ENCODE data around the gene KDM4B.
A peak's percentile ranks its signal among the peaks of the same experiment; 100 is the strongest.

Gene KDM4B

DNA sequence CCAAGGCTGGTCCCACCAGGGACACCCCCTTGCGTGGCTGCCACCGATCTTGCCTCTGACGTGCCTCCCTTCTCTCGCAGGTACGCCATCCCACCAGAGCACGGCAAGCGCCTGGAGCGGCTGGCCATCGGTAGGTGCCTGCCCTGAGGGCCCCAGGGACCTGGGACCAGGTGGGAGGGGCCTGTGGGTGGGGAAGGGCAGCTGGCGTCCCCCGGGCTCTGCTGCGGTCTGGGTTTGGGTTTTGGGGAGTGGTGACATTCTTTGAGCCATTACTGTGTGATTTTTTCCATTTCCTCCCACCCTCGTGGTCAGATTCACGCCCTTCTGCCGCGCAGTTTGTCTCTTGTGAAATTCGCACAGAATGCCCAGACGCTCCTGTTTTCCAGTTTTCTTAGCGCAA lies 102.0 kb downstream of the KDM4B start:
- DNase-seq (ENCODE audit: low read depth in 2 of 2) = no peak

- no peak for DNase-seq (ENCODE audit: low read depth in 2 of 2)
Measured at GRCh38 chr19:5071579-5071978, 102.7 kb downstream of the KDM4B start.

DNA sequence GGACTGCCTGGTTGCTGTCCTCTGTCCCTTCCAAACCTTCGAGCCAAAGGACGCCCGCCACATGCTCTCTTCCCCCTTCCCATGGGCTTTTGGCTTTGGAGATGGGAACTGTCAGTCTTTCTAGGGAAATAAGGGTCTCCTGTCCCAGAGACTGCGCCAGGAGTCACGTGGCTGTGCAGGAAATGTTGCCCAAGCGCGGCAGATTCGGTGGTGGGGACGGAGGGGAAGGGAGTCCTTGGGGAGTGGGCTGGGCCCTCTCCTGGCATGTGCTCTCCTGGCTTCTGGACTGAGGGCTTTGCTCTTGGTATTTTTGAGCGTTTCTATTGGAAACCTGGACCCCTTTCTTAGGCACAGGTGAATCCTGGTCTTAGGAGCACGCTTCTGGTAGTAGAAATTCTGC lies 103.2 kb downstream of the KDM4B start:
- DNase-seq (ENCODE audit: low read depth in 2 of 2) = no peak

- no peak for DNase-seq (ENCODE audit: low read depth in 2 of 2)
Measured at GRCh38 chr19:5073153-5073844, 104.4 kb downstream of the KDM4B start.

GRCh38 chr19:5074407-5074806 lies 105.5 kb downstream of the KDM4B start:
- no peak for DNase-seq (ENCODE audit: low read depth in 2 of 2)

DNA sequence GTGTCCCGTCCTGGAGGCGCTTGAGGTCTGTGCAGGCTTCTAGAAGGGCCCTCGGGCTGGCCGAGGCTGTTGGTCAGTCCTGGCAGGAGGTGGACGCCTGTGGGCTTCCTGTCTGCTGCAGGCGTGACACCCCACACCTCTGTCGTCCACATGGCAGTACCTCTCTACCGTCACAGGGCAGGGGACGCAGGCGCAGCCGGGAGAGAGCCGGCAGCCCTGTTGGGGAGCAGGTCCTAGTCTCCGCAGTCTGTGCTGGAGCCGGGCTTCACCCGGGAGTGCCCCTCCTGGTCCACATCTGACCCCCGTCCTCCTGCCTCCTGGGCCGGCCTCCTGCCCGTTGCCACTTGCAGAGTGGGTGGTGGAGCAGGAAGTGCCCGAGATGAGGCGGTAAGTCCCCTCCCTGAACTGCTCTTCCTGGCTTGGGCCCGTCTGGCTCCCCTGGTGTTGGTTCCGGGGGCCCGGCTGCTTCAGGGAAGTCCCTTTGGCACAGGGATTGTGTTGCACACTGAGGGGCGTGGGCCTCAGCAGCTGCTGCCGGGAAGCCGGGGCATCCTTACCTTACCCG lies 106.0 kb downstream of the KDM4B start:
- no peak for DNase-seq (ENCODE audit: low read depth in 2 of 2)

- DNase-seq (ENCODE audit: low read depth in 2 of 2) = peak in 1 of 2 donors; percentile 4
Measured at GRCh38 chr19:5075597-5075996, 106.7 kb downstream of the KDM4B start.

DNA sequence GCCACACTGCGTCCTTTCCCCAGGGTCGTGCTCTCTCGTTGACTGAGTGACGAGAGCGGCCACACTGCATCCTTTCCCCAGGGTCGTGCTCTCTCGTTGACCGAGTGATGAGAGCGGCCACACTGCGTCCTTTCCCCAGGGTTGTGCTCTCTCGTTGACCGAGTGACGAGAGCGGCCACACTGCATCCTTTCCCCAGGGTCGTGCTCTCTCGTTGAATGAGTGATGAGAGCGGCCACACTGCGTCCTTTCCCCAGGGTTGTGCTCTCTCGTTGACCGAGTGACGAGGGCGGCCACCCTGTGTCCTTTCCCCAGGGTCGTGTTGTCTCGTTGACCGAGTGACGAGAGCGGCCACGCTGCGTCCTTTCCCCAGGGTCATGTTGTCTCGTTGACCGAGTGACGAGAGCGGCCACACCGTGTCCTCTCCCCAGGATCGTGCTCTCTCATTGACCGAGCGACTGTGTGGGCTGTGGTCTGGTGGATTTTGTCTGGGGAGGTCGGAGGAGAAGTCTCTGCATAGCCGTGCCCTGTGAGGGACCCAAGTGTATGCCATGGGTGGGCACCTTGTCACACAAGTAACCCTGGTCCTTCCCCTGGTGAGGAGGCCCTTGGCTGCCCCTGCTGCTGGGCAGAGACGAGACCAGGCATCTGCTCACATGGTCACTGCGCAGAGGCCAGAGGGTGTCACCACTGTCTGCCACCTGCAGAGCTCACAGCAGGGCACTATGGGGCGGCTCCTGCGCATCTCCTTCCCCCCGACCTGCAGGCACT lies 107.7 kb downstream of the KDM4B start:
- no peak for DNase-seq (ENCODE audit: low read depth in 2 of 2)

- DNase-seq (ENCODE audit: low read depth in 2 of 2) = no peak
Measured at GRCh38 chr19:5077209-5077515, 108.2 kb downstream of the KDM4B start.

GRCh38 chr19:5078182-5078581 lies 109.3 kb downstream of the KDM4B start:
- no peak for DNase-seq (ENCODE audit: low read depth in 2 of 2)

DNA sequence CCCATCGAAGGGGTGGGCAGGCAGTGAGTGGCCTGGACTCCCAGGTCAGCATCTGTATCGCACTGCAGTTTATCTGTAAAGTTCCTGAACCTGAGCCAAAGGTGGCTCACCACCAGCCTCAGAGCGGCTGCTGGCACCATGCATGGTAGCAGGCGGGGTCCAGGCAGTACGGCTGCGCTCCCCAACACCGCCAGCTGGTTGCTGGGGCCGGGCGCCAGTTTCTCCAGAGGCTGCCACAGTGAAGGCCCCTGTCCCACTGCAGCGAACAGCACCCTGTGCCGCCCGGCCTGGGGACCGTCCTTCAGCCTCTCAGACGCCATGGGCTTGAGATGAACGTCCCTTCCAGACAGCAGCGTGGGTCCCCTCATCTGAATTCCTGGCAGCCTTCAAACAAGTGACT lies 109.8 kb downstream of the KDM4B start:
- DNase-seq (ENCODE audit: low read depth in 2 of 2) = no peak

DNA sequence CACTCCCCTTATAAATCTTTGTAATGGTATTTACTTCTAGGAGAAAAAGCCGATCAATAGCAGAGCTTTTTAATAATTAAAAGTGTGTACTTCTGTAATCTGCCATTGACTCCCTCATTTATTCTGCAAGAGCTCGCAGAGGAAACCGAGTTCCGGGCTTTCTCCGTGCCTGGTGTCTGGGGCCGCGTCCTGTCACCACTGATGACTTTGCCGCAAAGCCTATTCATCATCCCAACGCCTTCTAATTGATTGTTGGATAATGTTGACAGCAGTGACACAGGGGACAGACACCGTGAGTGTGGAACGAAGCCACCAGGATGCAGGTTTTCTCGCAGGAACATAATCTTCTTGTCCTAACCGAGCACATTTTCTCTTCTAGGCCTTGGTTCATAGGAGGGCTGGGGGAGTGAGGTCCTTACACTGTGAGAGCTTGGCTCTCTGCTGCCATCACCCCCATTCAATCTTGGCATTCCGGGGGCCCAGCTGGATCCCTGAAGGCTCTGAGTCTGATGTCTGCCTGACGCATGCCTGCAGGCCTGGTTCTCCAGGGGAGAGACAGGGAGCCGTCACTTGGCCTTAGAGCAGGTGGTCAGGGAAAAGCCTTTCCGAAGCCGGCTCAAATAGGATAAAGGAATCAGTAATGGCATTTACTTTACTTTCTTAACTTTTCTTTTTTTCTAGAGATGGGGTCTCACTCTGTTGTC lies 110.3 kb downstream of the KDM4B start:
- no peak for DNase-seq (ENCODE audit: low read depth in 2 of 2)

DNA sequence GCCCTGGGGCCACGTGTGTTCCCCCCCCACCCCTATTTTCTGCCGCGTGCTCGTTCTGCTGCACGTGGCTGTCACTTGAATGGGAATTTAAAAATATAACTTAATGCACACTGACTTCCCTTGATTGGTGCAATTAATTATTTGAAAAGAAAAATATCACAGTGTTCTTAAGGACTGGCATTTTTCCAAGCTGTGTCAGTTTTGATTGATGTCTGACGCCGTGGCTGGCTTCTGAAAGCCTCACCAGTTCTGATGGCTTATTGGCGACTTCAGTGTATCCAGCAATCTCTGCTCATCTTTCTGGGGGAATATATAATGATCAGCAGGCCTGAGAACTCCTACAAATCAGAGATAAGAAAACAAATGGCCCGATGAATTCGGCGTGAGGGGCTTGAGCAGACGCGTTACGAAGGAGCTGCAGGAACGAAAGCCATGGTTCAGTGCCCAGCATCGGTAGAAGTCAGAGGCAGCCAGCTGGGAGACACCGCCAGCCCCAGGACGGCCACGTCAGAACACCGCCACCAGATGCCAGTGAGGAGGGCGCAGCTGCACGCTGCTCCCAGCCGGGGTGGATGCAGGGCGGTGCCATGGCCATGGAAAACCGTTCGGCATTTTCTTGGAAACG lies 111.2 kb downstream of the KDM4B start:
- DNase-seq (ENCODE audit: low read depth in 2 of 2) = no peak

DNA sequence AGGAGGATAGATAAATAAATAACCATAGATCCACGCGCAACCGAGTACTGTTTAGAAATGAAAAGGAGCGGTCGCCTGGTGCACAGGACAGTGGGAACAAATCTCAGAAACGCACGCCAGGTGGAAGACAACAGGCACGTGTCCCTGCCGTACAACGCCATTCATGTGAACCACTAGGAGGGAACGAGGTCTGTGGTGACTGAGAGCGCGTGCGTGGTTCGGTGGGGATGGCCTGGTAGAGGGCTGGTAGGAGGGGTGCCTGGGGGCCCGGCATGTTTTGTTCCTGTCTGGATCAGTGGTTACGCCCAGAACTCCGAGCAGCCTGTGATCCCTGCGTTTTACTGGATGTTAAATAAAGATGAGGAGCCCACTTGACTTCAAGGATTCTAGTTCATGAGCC lies 111.9 kb downstream of the KDM4B start:
- no peak for DNase-seq (ENCODE audit: low read depth in 2 of 2)

DNA sequence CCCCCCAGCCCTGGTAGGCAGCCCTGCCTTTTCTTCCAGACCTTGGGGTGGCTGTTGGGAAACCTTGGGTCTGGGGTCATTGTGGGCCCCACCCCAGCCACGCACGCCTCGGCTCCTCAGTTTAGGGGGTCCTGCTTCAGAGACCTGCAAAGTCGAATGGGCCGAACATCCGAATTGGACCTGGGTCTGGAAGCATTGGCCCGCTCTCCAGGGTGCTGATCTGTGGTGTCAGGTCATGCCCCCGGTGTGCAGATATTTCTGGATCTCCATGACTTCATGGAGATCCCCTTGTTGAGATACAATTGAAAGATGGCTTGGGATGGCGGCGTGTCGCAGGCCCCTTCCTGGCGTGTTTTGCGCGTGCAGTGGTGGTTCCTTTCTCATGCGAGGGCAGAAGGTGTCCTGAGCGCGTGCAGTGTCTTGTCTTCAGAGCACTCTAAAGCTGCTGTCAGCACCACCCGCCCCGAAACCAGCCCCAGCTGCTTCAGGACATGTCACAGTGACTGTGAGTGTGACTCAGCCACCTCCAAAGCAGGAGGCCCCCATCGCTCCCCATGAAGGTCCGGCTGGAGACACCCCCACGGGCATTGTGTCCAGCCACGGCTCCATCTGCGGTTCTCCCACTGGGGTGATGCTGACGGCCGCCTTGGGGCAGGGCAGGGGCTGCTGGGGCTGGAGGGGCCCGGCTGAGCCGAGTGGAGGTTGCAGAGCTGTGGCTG lies 112.7 kb downstream of the KDM4B start:
- no peak for DNase-seq (ENCODE audit: low read depth in 2 of 2)

GRCh38 chr19:5083547-5083965 lies 114.6 kb downstream of the KDM4B start:
- no peak for DNase-seq (ENCODE audit: low read depth in 2 of 2)

DNA sequence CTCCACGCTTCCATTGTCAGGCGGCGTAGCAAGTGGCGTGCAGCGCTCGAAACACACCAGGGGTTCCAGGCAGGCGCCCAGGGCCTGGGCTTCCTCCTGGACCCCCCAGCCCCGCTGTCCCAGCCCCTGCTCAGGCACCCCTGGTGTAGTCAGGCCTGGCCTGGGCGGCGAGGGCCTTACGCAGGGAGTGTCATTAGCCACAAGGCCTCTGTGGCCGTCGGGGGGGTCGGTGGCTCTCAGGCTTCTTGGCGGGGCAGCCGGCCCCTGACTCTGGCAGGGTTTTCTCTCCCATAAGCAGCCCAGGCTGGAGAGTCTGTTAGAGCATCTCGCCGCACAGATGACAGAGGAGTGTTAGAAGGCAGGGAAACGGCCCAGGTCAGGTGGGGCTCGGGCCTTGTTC lies 116.7 kb downstream of the KDM4B start:
- no peak for DNase-seq (ENCODE audit: low read depth in 2 of 2)

DNA sequence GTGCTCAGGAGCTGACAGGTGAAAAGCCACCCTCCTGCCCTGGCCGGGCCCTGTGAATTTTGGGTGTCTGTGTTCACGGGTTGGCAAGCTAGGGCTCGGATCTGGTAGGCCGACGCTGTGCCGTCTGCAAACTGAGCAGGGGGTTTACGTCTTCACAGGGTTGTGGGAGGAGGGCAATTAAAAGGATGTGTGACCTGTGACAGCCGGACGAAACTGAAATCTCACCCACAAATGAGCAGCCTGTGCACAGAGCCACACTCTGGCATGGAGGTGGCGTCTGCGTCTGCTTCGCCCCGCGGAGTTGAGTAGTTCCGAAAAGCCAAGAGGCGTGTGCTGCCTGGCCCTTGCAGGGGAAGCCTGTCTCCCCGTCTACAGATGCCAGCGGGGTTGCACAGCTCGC lies 117.3 kb downstream of the KDM4B start:
- no peak for DNase-seq (ENCODE audit: low read depth in 2 of 2)

DNA sequence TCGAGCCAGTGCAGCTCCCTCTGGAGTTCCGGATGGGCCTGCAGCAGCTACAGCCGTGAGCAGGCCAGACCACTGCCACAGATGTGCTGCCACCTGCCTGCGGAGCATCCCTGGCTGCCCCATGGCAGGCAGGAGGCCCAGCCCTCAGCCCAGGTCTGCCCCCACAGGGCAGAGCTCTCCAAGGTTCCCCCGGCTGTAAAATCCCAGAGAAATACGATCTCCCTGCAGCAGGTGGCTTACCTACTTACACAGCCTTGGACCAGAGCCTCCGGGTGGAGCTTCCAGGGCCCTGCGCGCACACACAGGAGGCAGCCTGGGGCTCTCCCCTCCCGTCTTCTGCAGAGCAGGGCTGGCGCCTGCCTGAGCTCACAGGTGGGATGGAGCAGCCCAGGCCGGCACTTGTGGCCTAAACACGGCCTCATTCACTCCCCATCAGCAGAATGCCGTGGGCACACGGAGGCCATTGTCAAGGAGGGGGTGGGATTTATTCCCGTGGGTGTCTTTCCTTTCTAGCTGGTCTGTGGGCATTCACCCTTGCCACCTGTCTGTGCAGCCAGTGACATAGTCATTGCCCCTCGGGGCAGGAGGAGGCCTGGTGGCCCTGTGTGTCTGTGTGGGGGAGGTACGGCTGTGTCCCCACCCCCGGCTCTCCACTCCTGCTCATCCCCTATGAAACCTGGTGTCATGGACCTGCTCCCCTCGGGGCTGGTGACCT lies 118.0 kb downstream of the KDM4B start:
- no peak for DNase-seq (ENCODE audit: low read depth in 2 of 2)

- no peak for DNase-seq (ENCODE audit: low read depth in 2 of 2)
Measured at GRCh38 chr19:5089283-5089682, 120.4 kb downstream of the KDM4B start.

- DNase-seq (ENCODE audit: low read depth in 2 of 2) = no peak
Measured at GRCh38 chr19:5090465-5091017, 121.6 kb downstream of the KDM4B start.
